Dendritic cell treated with granulocyte-macrophage colony-stimulating factor and Interleukin-4, amounts not matched to agents 40 ng/mL and 50 ng/mL, for 4 days (primary cell): ENCODE data around the gene KMT2C.
"Not testable (repeated sequence)": the region's sequence is repeated elsewhere in the genome, so short reads cannot be mapped to it uniquely, and the experiment has no call there.

Source experiments
- H3K27ac Mint-ChIP-seq: one replicate; pipeline ENCODE4 v1.8.0; 2022; ENCODE audit warnings: mild to moderate bottlenecking, mixed read lengths
- H3K27me3 Mint-ChIP-seq: one replicate; pipeline ENCODE4 v1.8.0; 2022; ENCODE audit warnings: mild to moderate bottlenecking, mixed read lengths
- H3K36me3 Mint-ChIP-seq: one replicate; pipeline ENCODE4 v1.8.0; 2022; ENCODE audit warnings: low read depth, mixed read lengths
- H3K4me1 Mint-ChIP-seq: one replicate; pipeline ENCODE4 v1.8.0; 2022; ENCODE audit warnings: low read depth, mixed read lengths
- H3K4me3 Mint-ChIP-seq: one replicate; pipeline ENCODE4 v1.8.0; 2022; ENCODE audit warnings: mild to moderate bottlenecking, moderate library complexity, mixed read lengths
- H3K9me3 Mint-ChIP-seq: one replicate; pipeline ENCODE4 v1.8.0; 2022; ENCODE audit warnings: mixed read lengths
- intact Hi-C: fragments of 100-400 bp; cut with micrococcal nuclease; formaldehyde crosslinking; loops from one replicate; pipeline ENCODE4 v1.15.0; 2022

KMT2C gene

GRCh38 chr7:152406491-152406890 lies 29.3 kb downstream of the KMT2C start:
- Mint-ChIP-seq H3K27me3 (no peaks in the 10 kb centered on the region), H3K27ac (no peak overlapping the region), H3K4me3 (no peak overlapping the region), H3K9me3 (no peaks in the 10 kb centered on the region), H3K4me1 (no peaks in the 10 kb centered on the region), H3K36me3 (peaks cover 10% of the 10 kb centered on the region)
- intact Hi-C loops = no loop called here

- H3K27me3 Mint-ChIP-seq, intact Hi-C loops, H3K9me3 Mint-ChIP-seq, H3K4me3 Mint-ChIP-seq, H3K4me1 Mint-ChIP-seq, H3K27ac Mint-ChIP-seq, H3K36me3 Mint-ChIP-seq: not testable (repeated sequence)
Observed at GRCh38 chr7:152406030-152406429, 29.8 kb downstream of the KMT2C start.

GRCh38 chr7:152403726-152404125 lies 32.1 kb downstream of the KMT2C start:
- no peaks in the 10 kb centered on the region for H3K36me3 Mint-ChIP-seq
- no peak overlapping the region for H3K27ac Mint-ChIP-seq
- H3K27me3 Mint-ChIP-seq = no peaks in the 10 kb centered on the region
- intact Hi-C loops = no loop called here
- H3K4me1 Mint-ChIP-seq = peaks cover 11% of the 10 kb centered on the region
- no peaks in the 10 kb centered on the region for H3K9me3 Mint-ChIP-seq
- H3K4me3 Mint-ChIP-seq = no peak overlapping the region

GRCh38 chr7:152402384-152403250 lies 33.2 kb downstream of the KMT2C start:
- H3K27ac Mint-ChIP-seq = no peak overlapping the region
- no peaks in the 10 kb centered on the region for H3K27me3 Mint-ChIP-seq
- intact Hi-C loops = no loop called here
- no peak overlapping the region for H3K4me3 Mint-ChIP-seq
- peaks cover 16% of the 10 kb centered on the region for H3K4me1 Mint-ChIP-seq
- peaks cover 6% of the 10 kb centered on the region for H3K36me3 Mint-ChIP-seq
- no peaks in the 10 kb centered on the region for H3K9me3 Mint-ChIP-seq

DNA sequence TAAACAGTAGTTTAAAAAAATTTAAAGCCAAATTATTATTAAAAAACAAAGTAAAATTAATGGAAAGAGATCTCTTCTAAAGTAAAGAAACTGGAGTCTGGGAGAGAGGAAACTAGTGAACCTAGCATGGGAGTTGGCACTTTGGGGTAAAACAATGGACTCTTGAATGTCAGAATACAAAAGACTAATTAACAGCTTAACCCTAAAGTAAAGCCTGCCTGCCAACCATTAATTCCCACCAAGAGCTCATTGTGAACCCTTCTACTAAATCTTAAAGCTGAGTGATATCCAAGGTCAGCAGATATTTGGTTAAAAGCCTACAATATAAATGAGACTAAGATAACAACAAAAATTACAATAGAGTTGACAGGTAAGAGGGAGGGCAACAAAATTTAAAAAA lies 36.5 kb downstream of the KMT2C start:
- Mint-ChIP-seq H3K27ac (no peak overlapping the region), H3K4me1 (peaks cover 36% of the 10 kb centered on the region), H3K27me3 (no peaks in the 10 kb centered on the region), H3K9me3 (no peaks in the 10 kb centered on the region), H3K4me3 (no peak overlapping the region), H3K36me3 (peaks cover 7% of the 10 kb centered on the region)
- intact Hi-C loops = no loop called here

- intact Hi-C loops = no loop called here
- peaks cover 7% of the 10 kb centered on the region for H3K36me3 Mint-ChIP-seq
- peaks cover 56% of the 10 kb centered on the region for H3K4me1 Mint-ChIP-seq
- H3K9me3 Mint-ChIP-seq = no peaks in the 10 kb centered on the region
- no peak overlapping the region for H3K27ac Mint-ChIP-seq
- no peak overlapping the region for H3K4me3 Mint-ChIP-seq
- H3K27me3 Mint-ChIP-seq = no peaks in the 10 kb centered on the region
Observed at GRCh38 chr7:152395112-152395511, 40.7 kb downstream of the KMT2C start.

DNA sequence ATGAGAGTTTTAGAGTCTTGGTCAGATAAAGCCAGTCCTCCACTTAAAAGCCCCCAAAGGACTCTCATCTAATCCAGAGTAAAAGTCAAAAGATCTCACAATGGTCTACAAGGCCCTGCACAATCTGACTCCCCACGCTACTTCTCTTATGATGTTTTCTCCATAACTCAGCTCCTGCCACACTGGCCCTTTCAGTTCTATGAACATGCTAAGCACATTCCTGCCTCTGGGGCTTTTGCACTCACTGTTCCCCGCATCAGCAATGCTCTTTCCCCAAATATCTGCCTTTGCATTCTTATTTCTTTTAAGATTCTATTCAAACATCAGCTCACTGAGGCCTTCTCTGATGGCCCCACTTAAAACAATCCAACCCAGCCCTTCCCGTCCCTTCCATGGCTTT lies 41.6 kb downstream of the KMT2C start:
- H3K27ac Mint-ChIP-seq, intact Hi-C loops, H3K4me3 Mint-ChIP-seq, H3K36me3 Mint-ChIP-seq, H3K27me3 Mint-ChIP-seq, H3K9me3 Mint-ChIP-seq: not testable (repeated sequence)
- H3K4me1 Mint-ChIP-seq = peaks cover 50% of the 10 kb centered on the region

DNA sequence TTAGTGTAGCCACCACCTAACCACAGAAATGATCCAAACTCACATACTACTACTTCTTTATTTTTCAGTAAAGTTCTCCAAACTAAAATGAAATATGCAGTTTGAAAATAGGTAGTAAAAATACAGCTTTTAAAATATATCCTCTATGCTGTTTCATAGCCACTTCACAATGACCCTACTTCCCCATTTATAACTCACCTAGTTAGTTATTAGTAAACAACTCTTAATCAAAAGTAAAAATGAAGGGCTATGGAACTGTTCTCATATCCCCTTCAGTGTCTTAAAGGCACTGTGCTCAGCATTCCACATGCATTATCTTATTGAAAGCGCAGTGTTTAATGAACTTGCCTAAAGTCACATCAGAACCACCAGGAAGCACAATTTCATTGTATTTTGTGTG lies 43.5 kb downstream of the KMT2C start:
- H3K4me3 Mint-ChIP-seq = no peak overlapping the region
- intact Hi-C loops = no loop called here
- no peaks in the 10 kb centered on the region for H3K9me3 Mint-ChIP-seq
- no peaks in the 10 kb centered on the region for H3K36me3 Mint-ChIP-seq
- H3K27ac Mint-ChIP-seq = no peak overlapping the region
- no peaks in the 10 kb centered on the region for H3K27me3 Mint-ChIP-seq
- peaks cover 42% of the 10 kb centered on the region for H3K4me1 Mint-ChIP-seq

- H3K4me3 Mint-ChIP-seq, H3K9me3 Mint-ChIP-seq, H3K36me3 Mint-ChIP-seq, intact Hi-C loops, H3K27me3 Mint-ChIP-seq, H3K4me1 Mint-ChIP-seq, H3K27ac Mint-ChIP-seq: not testable (repeated sequence)
Observed at GRCh38 chr7:152386136-152386764, 49.6 kb downstream of the KMT2C start.

GRCh38 chr7:152384235-152385200 lies 51.3 kb downstream of the KMT2C start:
- H3K36me3 Mint-ChIP-seq, H3K9me3 Mint-ChIP-seq, H3K4me1 Mint-ChIP-seq, H3K27ac Mint-ChIP-seq, intact Hi-C loops, H3K27me3 Mint-ChIP-seq, H3K4me3 Mint-ChIP-seq: not testable (repeated sequence)

DNA sequence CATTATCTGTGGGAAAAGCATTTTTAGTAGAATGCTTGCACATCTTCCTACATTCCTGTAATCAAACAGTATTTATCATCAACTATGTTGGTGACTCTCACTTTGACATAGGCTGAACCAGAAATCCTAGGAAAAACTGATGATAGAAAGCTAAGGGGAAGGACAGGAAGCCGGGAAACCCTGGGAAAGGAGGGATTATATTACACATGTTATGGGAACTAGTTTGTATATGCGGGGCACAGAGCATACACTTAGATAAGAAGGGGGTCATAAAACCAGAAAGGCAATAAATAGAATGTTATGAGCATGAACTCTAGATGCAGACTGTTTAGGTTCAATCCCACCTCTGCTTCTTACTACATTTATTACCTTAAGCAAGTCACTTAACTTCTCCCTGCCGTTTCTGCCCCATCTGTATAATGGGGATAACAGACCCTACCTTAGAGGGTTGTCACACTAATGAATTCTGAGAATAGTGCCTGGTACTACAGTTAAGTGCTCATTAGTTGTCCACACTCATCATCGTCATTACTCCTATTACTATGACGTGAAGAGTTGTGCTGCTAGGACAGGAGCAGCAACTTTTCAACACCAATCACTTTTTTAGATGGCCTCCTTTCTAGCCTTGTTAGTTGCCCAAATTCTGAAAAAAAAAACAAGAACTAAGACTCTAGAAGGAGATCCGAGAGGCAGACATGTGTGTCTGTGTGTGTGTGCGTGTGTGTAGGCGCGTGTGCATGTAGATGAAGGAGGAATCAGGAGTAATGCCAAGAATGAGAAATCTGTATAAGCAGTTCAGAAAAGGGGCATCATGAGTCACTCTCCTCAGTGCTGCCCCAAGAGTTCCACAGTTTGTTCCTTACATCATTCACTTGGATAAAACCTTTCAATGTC lies 52.2 kb downstream of the KMT2C start:
- H3K27ac Mint-ChIP-seq = no peak overlapping the region
- no peaks in the 10 kb centered on the region for H3K27me3 Mint-ChIP-seq
- intact Hi-C loops = no loop called here
- H3K4me3 Mint-ChIP-seq = no peak overlapping the region
- peaks cover 9% of the 10 kb centered on the region for H3K9me3 Mint-ChIP-seq
- H3K36me3 Mint-ChIP-seq = no peaks in the 10 kb centered on the region
- H3K4me1 Mint-ChIP-seq = peaks cover 16% of the 10 kb centered on the region

DNA sequence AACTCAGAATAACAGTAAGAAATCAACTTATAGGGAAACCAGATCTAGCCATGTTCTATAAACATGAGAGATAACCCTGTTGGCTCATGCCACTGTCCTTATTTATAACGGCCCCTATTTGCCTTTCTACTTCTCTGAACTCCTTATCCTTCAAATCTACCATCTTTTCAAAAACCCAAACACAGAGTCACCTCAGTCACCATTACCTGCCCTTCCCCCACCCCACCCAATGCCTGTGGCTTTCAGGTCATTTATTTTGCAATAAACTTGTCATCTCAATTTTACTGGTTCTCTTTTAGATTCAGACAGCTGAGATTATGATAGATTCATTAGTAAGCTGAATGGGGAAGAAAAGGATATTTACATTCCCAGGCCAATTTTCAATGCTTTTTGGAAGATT lies 53.6 kb downstream of the KMT2C start:
- H3K36me3 Mint-ChIP-seq = no peaks in the 10 kb centered on the region
- peaks cover 9% of the 10 kb centered on the region for H3K9me3 Mint-ChIP-seq
- intact Hi-C loops = no loop called here
- H3K4me1 Mint-ChIP-seq = peaks cover 17% of the 10 kb centered on the region
- no peak overlapping the region for H3K4me3 Mint-ChIP-seq
- H3K27ac Mint-ChIP-seq = no peak overlapping the region
- H3K27me3 Mint-ChIP-seq = no peaks in the 10 kb centered on the region

DNA sequence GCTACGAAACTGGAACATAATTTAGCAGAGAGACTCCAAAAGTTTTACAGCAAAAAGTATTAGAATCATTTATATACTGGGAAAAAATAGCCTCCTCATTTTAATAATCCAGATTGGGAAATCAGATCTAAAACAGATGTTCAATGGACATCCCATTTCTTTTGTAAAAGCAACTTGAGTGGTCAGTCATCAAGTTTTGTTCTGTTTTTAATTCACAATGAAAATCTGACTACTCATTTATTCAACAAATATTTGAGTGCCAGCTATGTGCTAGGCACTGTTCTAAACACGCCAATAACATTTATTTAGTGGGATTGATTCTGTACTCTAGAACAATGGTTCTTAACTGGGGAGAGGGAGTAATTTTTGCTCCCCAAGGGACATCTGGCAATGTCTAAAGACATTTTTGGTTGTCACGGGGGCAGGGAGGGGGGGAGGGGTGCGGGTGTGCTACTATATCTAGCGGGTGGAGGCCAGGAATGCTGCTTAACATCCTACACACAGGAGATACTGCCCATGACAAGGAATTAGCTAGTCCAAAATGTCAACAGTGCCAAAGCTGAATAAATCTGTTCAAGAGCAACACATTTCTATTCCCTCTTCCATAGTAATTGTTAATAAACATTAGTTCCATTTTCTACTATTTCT lies 54.7 kb downstream of the KMT2C start:
- peaks cover 20% of the 10 kb centered on the region for H3K4me1 Mint-ChIP-seq
- H3K27ac Mint-ChIP-seq, H3K27me3 Mint-ChIP-seq, H3K4me3 Mint-ChIP-seq, H3K36me3 Mint-ChIP-seq, intact Hi-C loops, H3K9me3 Mint-ChIP-seq: not testable (repeated sequence)
